Ovary (tissue), 3 donors: ENCODE measurements around the gene VKORC1.

Experiments
- CTCF ChIP-seq, 3 donors: fragments of 450-650 bp in 2 of 3; fragments of 200-600 bp in 1 of 3; IDR thresholded peaks; one replicate each; pipeline versions ENCODE4 v1.5.1 to v1.8.0; 2016 to 2022; ENCODE audit warnings: antibody characterized with exemption in 3 of 3, mild to moderate bottlenecking in 1 of 3
- EP300 ChIP-seq: sonication (generic); formaldehyde crosslinking; IDR thresholded peaks from one replicate; pipeline ENCODE4 v1.6.1; 2017; ENCODE audit warnings: antibody characterized with exemption
- donor health status: DM: no; HTN: no; CAD: no.

GRCh38 chr16:31127182-31127581 lies 32.6 kb upstream of the VKORC1 start:
- TF ChIP-seq CTCF (IDR thresholded peaks at IDR 0.05) (no peak), EP300 (no peak)
